ENCODE results near the gene CCL5. TPM values are rescaled to one million over a fixed set of nuclear protein-coding genes. Genes with fewer than 3 reads are reported as not detected.

The CCL5 gene
- total and polyA plus RNA-seq, 2 experiments from 2014 or later = not detected

DNA sequence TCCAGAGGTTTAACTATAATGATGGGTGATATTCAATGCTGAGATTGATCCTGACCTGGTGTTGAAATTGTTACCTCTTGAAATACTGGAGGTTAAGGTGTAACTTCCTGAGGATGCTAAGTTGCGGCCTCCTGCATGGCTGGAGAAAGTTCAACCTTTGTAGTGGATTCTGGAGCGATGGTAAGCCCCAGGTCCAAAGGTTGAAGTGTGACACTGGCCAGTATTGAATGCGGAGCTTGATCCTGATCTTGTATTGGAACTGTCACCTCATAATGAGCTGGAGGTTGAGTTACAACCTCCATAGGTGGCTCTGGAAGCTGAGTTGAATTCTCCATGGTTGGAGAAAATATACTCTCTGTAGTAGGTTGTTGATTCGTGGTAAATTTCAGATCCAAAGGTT lies 33.4 kb upstream of the CCL5 start:
- no peak for TF ChIP-seq EZH2phosphoT487 (IDR thresholded peaks at IDR 0.05; ENCODE audit: insufficient read depth, low read depth)
- no peak for TF ChIP-seq EZH2 (IDR thresholded peaks at IDR 0.05; ENCODE audit: insufficient read depth, poor library complexity, severe bottlenecking)
- Histone ChIP-seq H3K4me2 (ENCODE audit: unreplicated experiment) (no peak overlapping the region), H3K9me3 (ENCODE audit: low read depth) (no peaks in the 10 kb centered on the region), H2AFZ (no peak overlapping the region), H4K20me1 (ENCODE audit: insufficient read depth) (no peaks in the 10 kb centered on the region), H3K27me3 (replicated peaks; ENCODE audit: insufficient read depth) (no peaks in the 10 kb centered on the region), H3K79me2 (ENCODE audit: insufficient read depth) (no peaks in the 10 kb centered on the region), H3K36me3 (ENCODE audit: low read depth) (no peaks in the 10 kb centered on the region), H3K9me2 (ENCODE audit: insufficient read depth) (no peaks in the 10 kb centered on the region), H3K4me3 (no peak overlapping the region), H3K4me1 (ENCODE audit: insufficient read depth) (no peaks in the 10 kb centered on the region), H3K27ac (no peak overlapping the region), H3F3A (ENCODE audit: insufficient read depth) (no peaks in the 10 kb centered on the region), H3K9ac (no peak overlapping the region)
- in situ Hi-C loops (cut with MboI) = no loop called here
- no peak for DNase-seq
- WGBS, 2 experiments (ENCODE audit: low coverage in 1 of 2, low lambda C conversion rate in 2 of 2, missing lambda C conversion rate in 2 of 2) = 25 to 26% methylated on average over 4 of the region's 4 CpGs

GRCh38 chr17:35912942-35913341 lies 32.8 kb upstream of the CCL5 start:
- H3F3A ChIP-seq (ENCODE audit: insufficient read depth) = no peaks in the 10 kb centered on the region
- H3K9me2 ChIP-seq (ENCODE audit: insufficient read depth) = no peaks in the 10 kb centered on the region
- H3K9ac ChIP-seq = no peak overlapping the region
- H3K36me3 ChIP-seq (ENCODE audit: low read depth) = no peaks in the 10 kb centered on the region
- no peaks in the 10 kb centered on the region for H3K27me3 ChIP-seq (replicated peaks; ENCODE audit: insufficient read depth)
- H3K4me1 ChIP-seq (ENCODE audit: insufficient read depth) = no peaks in the 10 kb centered on the region
- TF ChIP-seq EZH2phosphoT487 (IDR thresholded peaks at IDR 0.05; ENCODE audit: insufficient read depth, low read depth) (no peak), EZH2 (IDR thresholded peaks at IDR 0.05; ENCODE audit: insufficient read depth, poor library complexity, severe bottlenecking) (no peak)
- no peak overlapping the region for H3K4me3 ChIP-seq
- H3K9me3 ChIP-seq (ENCODE audit: low read depth) = no peaks in the 10 kb centered on the region
- H3K27ac ChIP-seq = no peak overlapping the region
- in situ Hi-C loops (cut with MboI) = no loop called here
- no peak overlapping the region for H2AFZ ChIP-seq
- whole genome bisulfite sequencing, 2 experiments (ENCODE audit: low coverage in 1 of 2, low lambda C conversion rate in 2 of 2, missing lambda C conversion rate in 2 of 2) = 29% methylated on average over 2 of the region's 2 CpGs
- H4K20me1 ChIP-seq (ENCODE audit: insufficient read depth) = no peaks in the 10 kb centered on the region
- no peak for DNase-seq
- H3K4me2 ChIP-seq (ENCODE audit: unreplicated experiment) = no peak overlapping the region
- H3K79me2 ChIP-seq (ENCODE audit: insufficient read depth) = no peaks in the 10 kb centered on the region

- H3K9ac ChIP-seq = no peak overlapping the region
- H3F3A ChIP-seq (ENCODE audit: insufficient read depth) = no peaks in the 10 kb centered on the region
- H2AFZ ChIP-seq = no peak overlapping the region
- H3K27ac ChIP-seq = no peak overlapping the region
- in situ Hi-C loops (cut with MboI) = no loop called here
- H3K79me2 ChIP-seq (ENCODE audit: insufficient read depth) = no peaks in the 10 kb centered on the region
- no peaks in the 10 kb centered on the region for H3K9me2 ChIP-seq (ENCODE audit: insufficient read depth)
- no peaks in the 10 kb centered on the region for H3K9me3 ChIP-seq (ENCODE audit: low read depth)
- H3K4me2 ChIP-seq (ENCODE audit: unreplicated experiment) = no peak overlapping the region
- DNase-seq = no peak
- peaks cover 5% of the 10 kb centered on the region; the same call in 1 of the 2 replicates for H3K4me1 ChIP-seq (ENCODE audit: insufficient read depth)
- H3K36me3 ChIP-seq (ENCODE audit: low read depth) = no peaks in the 10 kb centered on the region
- H4K20me1 ChIP-seq (ENCODE audit: insufficient read depth) = no peaks in the 10 kb centered on the region
- H3K4me3 ChIP-seq = no peak overlapping the region
- TF ChIP-seq EZH2phosphoT487 (IDR thresholded peaks at IDR 0.05; ENCODE audit: insufficient read depth, low read depth) (no peak), EZH2 (IDR thresholded peaks at IDR 0.05; ENCODE audit: insufficient read depth, poor library complexity, severe bottlenecking) (no peak)
- no peaks in the 10 kb centered on the region for H3K27me3 ChIP-seq (replicated peaks; ENCODE audit: insufficient read depth)
- WGBS, 2 experiments (ENCODE audit: low coverage in 1 of 2, low lambda C conversion rate in 2 of 2, missing lambda C conversion rate in 2 of 2) = 56 to 67% methylated on average over 3 of the region's 3 CpGs
Measured at GRCh38 chr17:35912339-35912912, 32.3 kb upstream of the CCL5 start.

- no peak overlapping the region for H3K4me2 ChIP-seq (ENCODE audit: unreplicated experiment)
- H3F3A ChIP-seq (ENCODE audit: insufficient read depth) = no peaks in the 10 kb centered on the region
- H3K36me3 ChIP-seq (ENCODE audit: low read depth) = no peaks in the 10 kb centered on the region
- WGBS, 2 experiments (ENCODE audit: low coverage in 1 of 2, low lambda C conversion rate in 2 of 2, missing lambda C conversion rate in 2 of 2) = 25 to 42% methylated on average over 3 of the region's 3 CpGs
- no peak overlapping the region for H2AFZ ChIP-seq
- no peaks in the 10 kb centered on the region for H3K9me2 ChIP-seq (ENCODE audit: insufficient read depth)
- H4K20me1 ChIP-seq (ENCODE audit: insufficient read depth) = no peaks in the 10 kb centered on the region
- no peak for DNase-seq
- H3K9ac ChIP-seq = no peak overlapping the region
- no peaks in the 10 kb centered on the region for H3K9me3 ChIP-seq (ENCODE audit: low read depth)
- H3K4me3 ChIP-seq = no peak overlapping the region
- in situ Hi-C loops (cut with MboI) = no loop called here
- no peak overlapping the region for H3K27ac ChIP-seq
- TF ChIP-seq EZH2 (IDR thresholded peaks at IDR 0.05; ENCODE audit: insufficient read depth, poor library complexity, severe bottlenecking) (no peak), EZH2phosphoT487 (IDR thresholded peaks at IDR 0.05; ENCODE audit: insufficient read depth, low read depth) (no peak)
- peaks cover 9% of the 10 kb centered on the region for H3K4me1 ChIP-seq (ENCODE audit: insufficient read depth)
- no peaks in the 10 kb centered on the region for H3K79me2 ChIP-seq (ENCODE audit: insufficient read depth)
- H3K27me3 ChIP-seq (replicated peaks; ENCODE audit: insufficient read depth) = no peaks in the 10 kb centered on the region; the same call in 1 of the 2 replicates
Measured at GRCh38 chr17:35909408-35909807, 29.2 kb upstream of the CCL5 start.

Data from GM23248 (cell line).